Kidney (tissue), 14 donors: ENCODE measurements around the gene MED25. TPM values are rescaled to one million over a fixed set of nuclear protein-coding genes. Genes with fewer than 3 reads are reported as not detected.

Experiments
- DNase-seq, 5 donors: peaks; one replicate each; pipeline ENCODE4 v3.0.0-alpha.2; 2013 to 2020
- FAIRE-seq: peaks from 2 replicates; lab custom pipeline; 2012; peaks lifted over from hg19 to GRCh38; lab: Jason Lieb, UNC
- H3K27ac ChIP-seq, 2 donors: one replicate each; pipeline ENCODE4 v1.7.0; 2013; ENCODE audit warnings: low read depth in 2 of 2, low read length in 2 of 2, inconsistent platforms in 1 of 2
- H3K27me3 ChIP-seq: one replicate; pipeline ENCODE4 v1.7.1; 2013; ENCODE audit warnings: low read length, inconsistent platforms; ENCODE audit not compliant: control insufficient read depth, insufficient read depth
- H3K36me3 ChIP-seq, 3 donors: one replicate each; pipeline versions ENCODE4 v1.7.0 to v1.7.1; 2013; ENCODE audit warnings: low read length in 3 of 3, control low read depth in 1 of 3, inconsistent platforms in 1 of 3; ENCODE audit not compliant: insufficient read depth in 3 of 3, control insufficient read depth in 2 of 3
- H3K4me1 ChIP-seq, 3 donors: one replicate each; pipeline versions ENCODE4 v1.7.0 to v1.7.1; 2013; ENCODE audit warnings: low read length in 3 of 3, inconsistent platforms in 1 of 3, low read depth in 1 of 3; ENCODE audit not compliant: control insufficient read depth in 2 of 3, insufficient read depth in 2 of 3
- H3K4me3 ChIP-seq, 3 donors: one replicate each; pipeline versions ENCODE4 v1.7.0 to v1.8.1; 2013; ENCODE audit warnings: low read length in 3 of 3, control low read depth in 1 of 3, inconsistent platforms in 1 of 3
- H3K9ac ChIP-seq, 3 donors: one replicate each; pipeline versions ENCODE4 v1.7.0 to v1.7.1; 2013; ENCODE audit warnings: low read length in 3 of 3, control low read depth in 1 of 3, inconsistent platforms in 1 of 3
- H3K9me3 ChIP-seq, 3 donors: one replicate each; pipeline versions ENCODE4 v1.7.0 to v1.7.1; 2013; ENCODE audit warnings: low read length in 3 of 3, control low read depth in 1 of 3, inconsistent platforms in 1 of 3; ENCODE audit not compliant: control insufficient read depth in 2 of 3, insufficient read depth in 1 of 3
- CTCF ChIP-seq: IDR thresholded peaks from 3 replicates; pipeline ENCODE4 v1.5.1; 2012; ENCODE audit warnings: mild to moderate bottlenecking, moderate library complexity, borderline replicate concordance; ENCODE audit not compliant: insufficient read depth; ENCODE audit errors: extremely low read depth
- intact Hi-C: fragments of 100-400 bp; cut with DNase I; formaldehyde crosslinking; loops from one replicate; pipeline ENCODE4 v1.11.1; 2022
- polyA plus RNA-seq: library from polyadenylated mRNA; stranded (reverse); fragments of 350-450 nt; fragmentation: Illumina TruSeq; extraction: RNeasy Lipid Tissue Mini Kit (QIAGEN cat#74804); gene quantifications from one replicate; pipeline ENCODE4 v1.2.3, GENCODE V29; 2014; ENCODE audit warnings: low read depth, low replicate concordance; ENCODE audit not compliant: insufficient read depth
- total RNA-seq: library from RNA; stranded (reverse); fragmentation: NEBNext Ultra II Directional; extraction: Animal tissue kit (Norgen Biotek cat#: 25700); gene quantifications from one replicate; pipeline ENCODE4 v1.2.1, GENCODE V29; 2021
- donor health status: control.
- donor health status: control.
- donor health status: control.
- donor health status: control.
- donor health status: control.
- donor health status: DM: yes; HTN: yes; CAD: no.
- donor health status: Normal renal cell carcinoma (clear cell type).

MED25 gene
- total and polyA plus RNA-seq, 2 donors from 2014 or later: 37.3 to 53.2 TPM

- Histone ChIP-seq H3K36me3 (peaks cover 6 to 7% (median 7%) of the 10 kb centered on the region in 3 donors), H3K4me1 (peaks cover 2 to 31% (median 16%) of the 10 kb centered on the region in 3 donors), H3K27ac (peak overlapping the region; percentile 79 to 94), H3K9ac (peak overlapping the region in 1 of 3 donors; percentile 47), H3K9me3 (no peaks in the 10 kb centered on the region), H3K27me3 (no peaks in the 10 kb centered on the region), H3K4me3 (peak overlapping the region; percentile 28 to 75 (median 60))
- no peak for FAIRE-seq
- DNase-seq: no peak
- intact Hi-C loops: no loop called here
- TF ChIP-seq CTCF: no peak
Measured at GRCh38 chr19:49869009-49869483, 51.0 kb downstream of the MED25 start.

- intact Hi-C loops: no loop called here
Measured at GRCh38 chr19:49869484-49870308, 51.6 kb downstream of the MED25 start.

GRCh38 chr19:49870309-49870901 lies 52.3 kb downstream of the MED25 start:
- Histone ChIP-seq H3K4me1 (peaks cover 2 to 29% (median 21%) of the 10 kb centered on the region in 3 donors), H3K4me3 (peak overlapping the region; percentile 62 to 75 (median 71)), H3K36me3 (peaks cover 0 to 7% (median 0%) of the 10 kb centered on the region in 3 donors), H3K9me3 (no peaks in the 10 kb centered on the region), H3K27me3 (no peaks in the 10 kb centered on the region), H3K9ac (peak overlapping the region; percentile 55 to 79 (median 77)), H3K27ac (peak overlapping the region; percentile 93 to 94)
- peak in 1 of 5 donors; percentile 82 for DNase-seq
- FAIRE-seq: no peak
- no peak for TF ChIP-seq CTCF
- intact Hi-C loops: no loop called here

More at GRCh38 chr19:49869484-49870308, 51.6 kb downstream of the MED25 start:
- peaks cover 2 to 31% (median 16%) of the 10 kb centered on the region in 3 donors for H3K4me1 ChIP-seq
- FAIRE-seq: peak; percentile 99
- H3K36me3 ChIP-seq: peaks cover 1 to 7% (median 3%) of the 10 kb centered on the region in 3 donors
- H3K9ac ChIP-seq: peak overlapping the region; percentile 55 to 79 (median 77)
- peak overlapping the region; percentile 62 to 75 (median 71) for H3K4me3 ChIP-seq
- peak overlapping the region; percentile 93 to 94 for H3K27ac ChIP-seq
- H3K9me3 ChIP-seq: no peaks in the 10 kb centered on the region
- DNase-seq: peak; percentile 98 to 100 (median 99)
- TF ChIP-seq CTCF: no peak
- H3K27me3 ChIP-seq: no peaks in the 10 kb centered on the region
